ENCODE data around the gene ZNF641. TPM values are rescaled to one million over a fixed set of nuclear protein-coding genes. Genes with fewer than 3 reads are reported as not detected.

ZNF641 gene
- total RNA-seq, result 1 to 10 TPM; 5.6 to 6.2 TPM

DNA sequence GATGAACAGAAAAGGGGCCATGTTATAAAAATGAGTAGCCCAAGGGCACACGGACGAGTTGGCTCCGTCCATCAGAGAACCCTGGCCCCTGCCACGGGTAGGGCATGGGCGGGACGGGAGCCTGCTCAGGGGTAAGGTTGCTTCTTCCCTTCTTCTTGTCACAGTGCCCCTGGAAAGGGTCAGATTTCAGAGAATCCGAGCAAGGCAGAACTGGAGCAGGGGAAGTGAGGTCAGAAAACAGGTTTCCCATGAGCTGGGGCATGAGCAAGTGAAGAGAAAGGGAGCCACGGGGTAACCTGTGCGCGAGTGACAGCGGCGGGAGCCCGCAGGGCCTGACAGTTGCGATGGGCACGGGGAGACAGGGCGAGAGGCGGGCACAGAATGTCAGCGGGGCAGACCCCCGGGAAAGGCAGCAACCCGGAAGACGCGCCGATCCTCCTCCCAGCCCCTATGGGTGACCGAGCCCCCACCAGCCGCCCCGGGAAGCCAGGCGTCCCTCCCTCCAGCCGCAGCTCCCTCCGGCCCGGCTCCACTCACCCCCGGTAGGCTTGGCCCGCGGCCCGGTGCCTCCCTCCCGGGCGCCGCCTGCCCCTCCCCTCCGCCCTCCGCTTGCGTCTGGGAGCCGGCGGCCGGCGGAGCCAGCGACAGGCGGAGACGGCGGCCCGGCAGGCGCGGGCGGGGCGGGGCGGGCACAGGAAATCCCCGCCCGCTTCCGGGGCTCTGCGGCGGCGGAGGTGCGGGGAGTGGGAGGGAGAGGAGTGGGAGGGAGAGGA is at the start of gene ZNF641:
Gene ZNF641 (minus strand): TSS at position 671 of the 773 bp plus-strand sequence. CDS start 2,829 bp downstream, outside the sequence.
- Mint-ChIP-seq H3K27me3 (no peaks in the 10 kb centered on the region), H3K4me3 (peak within 1 kb of the TSS; percentile 94), H3K4me1 (peaks cover 28% of the 10 kb centered on the region), H3K9me3 (ENCODE audit: low read depth) (no peaks in the 10 kb centered on the region), H3K27ac (peak within 1 kb of the TSS; percentile 87), H3K36me3 (ENCODE audit: low read depth) (peaks cover 24% of the 10 kb centered on the region)
- DNase-seq (peak; percentile 84), ATAC-seq (peak; percentile 91)
- ChIA-PET POLR2A (no interaction called here), CTCF (interaction anchor here (0.8 to 1.2 kb wide), 3 partner anchors 153 to 368 kb away, joined by 3 to 4 read pairs (median 3); no protein-coding TSS in a partner anchor)
- intact Hi-C loops (cut with DNase I, micrococcal nuclease), result loop anchor here (2.0 to 5.0 kb wide), 2 partner anchors 152 to 153 kb away; no protein-coding TSS in a partner anchor

DNA sequence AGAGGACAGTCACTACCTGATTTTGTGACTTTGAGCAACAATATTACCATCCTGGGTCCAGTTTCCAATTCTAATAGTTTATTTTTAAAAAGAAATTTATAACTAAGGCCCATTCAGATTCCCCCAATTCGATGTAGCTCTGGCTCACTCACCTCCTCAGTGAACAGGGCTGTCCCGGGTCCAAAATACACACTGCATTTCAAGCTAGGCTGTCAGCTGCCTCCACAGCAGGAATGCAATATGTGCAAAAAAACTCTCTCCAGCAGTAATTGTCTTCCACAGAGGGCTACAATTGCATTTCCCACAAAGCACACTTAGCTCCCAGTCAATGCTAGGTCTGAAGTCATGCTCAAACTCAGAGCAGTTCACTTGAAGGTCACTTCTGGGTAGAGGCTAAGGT is 39.3 kb upstream of the ZNF641 start:
- ATAC-seq (no peak), DNase-seq (no peak)
- H3K27ac Mint-ChIP-seq, result no peak overlapping the region
- POLR2A ChIA-PET, result no interaction called here
- intact Hi-C loops (cut with DNase I, micrococcal nuclease), result no loop called here
- CTCF ChIA-PET, result interaction anchor here (0.7 to 1.0 kb wide), 3 partner anchors 10 to 296 kb away, joined by 3 to 4 read pairs (median 3); no protein-coding TSS in a partner anchor
- no peak overlapping the region for H3K4me3 Mint-ChIP-seq
- H3K9me3 Mint-ChIP-seq (ENCODE audit: low read depth), result no peaks in the 10 kb centered on the region
- H3K27me3 Mint-ChIP-seq, result peaks cover 17% of the 10 kb centered on the region
- no peaks in the 10 kb centered on the region for H3K36me3 Mint-ChIP-seq (ENCODE audit: low read depth)
- no peaks in the 10 kb centered on the region for H3K4me1 Mint-ChIP-seq

DNA sequence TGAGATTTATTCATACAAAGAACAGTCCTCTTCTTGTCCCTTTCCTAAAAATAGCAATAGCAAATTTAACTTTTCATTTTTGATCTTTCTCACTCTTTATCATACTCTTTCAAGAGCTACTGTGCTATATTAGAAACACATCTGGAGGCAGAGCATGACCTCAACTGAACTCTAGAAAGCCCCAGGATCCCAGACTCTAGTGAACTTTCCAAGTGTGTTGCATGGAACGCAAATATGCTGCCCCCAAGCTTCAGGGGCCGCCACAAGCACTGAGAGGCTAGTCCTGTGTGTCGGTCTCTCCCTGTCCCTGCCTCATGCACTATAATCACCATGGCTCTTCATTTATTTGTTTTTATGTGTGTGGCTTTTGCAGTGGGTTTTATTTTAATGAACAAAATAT is 38.7 kb upstream of the ZNF641 start:
- CTCF ChIA-PET, result interaction anchor here (0.7 to 1.0 kb wide), 2 partner anchors 10 to 186 kb away, joined by 3 to 4 read pairs; no protein-coding TSS in a partner anchor
- DNase-seq, result no peak
- no peaks in the 10 kb centered on the region for H3K9me3 Mint-ChIP-seq (ENCODE audit: low read depth)
- no peak for ATAC-seq
- H3K36me3 Mint-ChIP-seq (ENCODE audit: low read depth), result no peaks in the 10 kb centered on the region
- no peak overlapping the region for H3K4me3 Mint-ChIP-seq
- no peaks in the 10 kb centered on the region for H3K4me1 Mint-ChIP-seq
- POLR2A ChIA-PET, result no interaction called here
- no peak overlapping the region for H3K27ac Mint-ChIP-seq
- H3K27me3 Mint-ChIP-seq, result peaks cover 15% of the 10 kb centered on the region
- intact Hi-C loops (cut with DNase I, micrococcal nuclease), result no loop called here

DNA sequence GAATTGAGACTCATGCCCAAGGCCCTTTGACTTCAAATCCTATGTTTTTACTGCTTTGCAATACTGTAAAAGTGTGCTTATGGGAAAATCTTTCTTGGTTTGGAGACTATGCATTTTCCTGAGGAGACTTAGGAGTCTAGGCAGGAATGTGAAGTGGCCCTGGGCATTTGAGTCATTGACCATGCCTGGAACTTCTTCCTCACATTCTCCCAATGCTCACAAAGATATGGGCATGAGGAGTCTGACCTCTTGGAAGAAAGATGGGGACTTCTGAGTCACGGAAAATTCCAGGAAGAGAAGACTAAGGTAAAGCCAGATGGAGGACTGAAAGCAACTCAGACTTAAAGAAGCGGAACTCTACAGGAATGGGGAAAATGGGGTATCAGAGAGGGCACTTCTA is 38.2 kb upstream of the ZNF641 start:
- Mint-ChIP-seq H3K36me3 (ENCODE audit: low read depth) (no peaks in the 10 kb centered on the region), H3K9me3 (ENCODE audit: low read depth) (no peaks in the 10 kb centered on the region), H3K27ac (no peak overlapping the region), H3K4me1 (no peaks in the 10 kb centered on the region), H3K4me3 (no peak overlapping the region), H3K27me3 (peaks cover 15% of the 10 kb centered on the region)
- ChIA-PET POLR2A (no interaction called here), CTCF (interaction anchor here (1.0 kb wide), 1 partner anchor 9 kb away, joined by 3 read pairs; no protein-coding TSS in a partner anchor)
- ATAC-seq, result no peak
- DNase-seq, result no peak
- intact Hi-C loops (cut with DNase I, micrococcal nuclease), result no loop called here

DNA sequence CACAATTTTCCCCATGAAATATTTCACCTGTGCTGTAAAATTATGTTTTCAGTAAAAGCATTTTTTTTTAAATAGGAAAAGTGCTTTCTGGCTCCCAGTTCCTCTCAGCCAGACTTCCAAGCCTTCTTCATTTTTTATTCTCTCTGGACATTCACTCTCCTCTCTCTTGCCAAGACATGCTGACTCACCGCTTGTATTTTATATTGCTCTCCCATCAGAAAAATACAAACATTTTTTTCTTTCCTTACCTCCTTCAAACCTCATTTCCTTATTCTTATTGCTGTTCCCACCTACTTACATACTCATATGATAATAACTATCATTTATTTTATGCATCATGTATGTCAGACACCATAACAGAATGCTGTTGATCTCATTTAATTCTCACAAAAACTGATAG is 37.7 kb upstream of the ZNF641 start:
- no peaks in the 10 kb centered on the region for H3K36me3 Mint-ChIP-seq (ENCODE audit: low read depth)
- H3K9me3 Mint-ChIP-seq (ENCODE audit: low read depth), result no peaks in the 10 kb centered on the region
- POLR2A ChIA-PET, result no interaction called here
- H3K4me1 Mint-ChIP-seq, result no peaks in the 10 kb centered on the region
- ATAC-seq, result no peak
- no peak overlapping the region for H3K4me3 Mint-ChIP-seq
- CTCF ChIA-PET, result no interaction called here
- intact Hi-C loops (cut with DNase I, micrococcal nuclease), result no loop called here
- peaks cover 15% of the 10 kb centered on the region for H3K27me3 Mint-ChIP-seq
- no peak overlapping the region for H3K27ac Mint-ChIP-seq
- DNase-seq, result no peak

DNA sequence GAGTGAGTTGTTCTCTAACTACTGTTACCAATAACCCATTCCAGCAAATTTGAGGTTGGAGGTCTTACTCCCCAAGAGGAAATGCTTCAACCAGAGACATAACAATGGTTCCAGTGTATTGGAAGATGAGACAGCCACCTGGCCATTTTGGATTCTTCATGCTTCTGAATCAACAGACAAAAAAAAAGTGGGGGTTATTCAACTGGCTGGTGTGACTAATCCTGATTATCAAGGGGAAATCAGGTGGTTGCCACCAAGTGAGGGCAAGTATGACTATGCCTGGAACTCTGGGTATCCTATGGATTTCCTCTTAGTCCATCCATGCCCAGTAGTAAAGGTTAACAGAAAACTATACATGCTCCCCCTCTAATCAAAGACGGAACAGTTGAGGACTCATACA is 29.9 kb upstream of the ZNF641 start:
- Mint-ChIP-seq H3K27me3 (peaks cover 8% of the 10 kb centered on the region), H3K4me1 (no peaks in the 10 kb centered on the region), H3K9me3 (ENCODE audit: low read depth) (no peaks in the 10 kb centered on the region), H3K4me3 (no peak overlapping the region), H3K36me3 (ENCODE audit: low read depth) (no peaks in the 10 kb centered on the region), H3K27ac (no peak overlapping the region)
- intact Hi-C loops (cut with DNase I, micrococcal nuclease), result no loop called here
- POLR2A ChIA-PET, result no interaction called here
- no peak for DNase-seq
- ATAC-seq, result no peak
- CTCF ChIA-PET, result no interaction called here

DNA sequence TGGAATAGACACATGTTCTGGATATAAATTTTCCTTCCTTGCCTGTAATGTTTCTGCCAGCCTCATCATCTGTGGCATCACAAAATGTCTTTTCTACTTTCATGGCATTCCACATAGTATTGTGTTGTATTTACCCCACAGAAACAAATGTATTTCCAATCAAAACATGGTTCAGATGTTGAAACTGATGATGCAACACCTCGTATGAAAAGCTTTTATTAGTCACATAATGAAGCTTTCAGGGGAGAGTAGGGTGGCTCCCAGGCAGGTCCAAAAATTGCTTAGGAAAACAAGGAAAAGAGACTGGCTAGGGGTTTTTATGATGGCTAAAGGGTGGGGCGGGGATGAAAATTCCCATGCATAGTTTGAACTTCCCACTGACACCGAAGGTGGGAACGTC is 29.1 kb upstream of the ZNF641 start:
- intact Hi-C loops (cut with DNase I, micrococcal nuclease), result no loop called here
- no peak overlapping the region for H3K4me3 Mint-ChIP-seq
- H3K4me1 Mint-ChIP-seq, result no peaks in the 10 kb centered on the region
- no peak overlapping the region for H3K27ac Mint-ChIP-seq
- CTCF ChIA-PET, result interaction anchor here (0.9 kb wide), 1 partner anchor 10 kb away, joined by 3 read pairs; no protein-coding TSS in a partner anchor
- H3K9me3 Mint-ChIP-seq (ENCODE audit: low read depth), result no peaks in the 10 kb centered on the region
- POLR2A ChIA-PET, result no interaction called here
- no peaks in the 10 kb centered on the region for H3K36me3 Mint-ChIP-seq (ENCODE audit: low read depth)
- DNase-seq (no peak), ATAC-seq (no peak)
- peaks cover 3% of the 10 kb centered on the region for H3K27me3 Mint-ChIP-seq

DNA sequence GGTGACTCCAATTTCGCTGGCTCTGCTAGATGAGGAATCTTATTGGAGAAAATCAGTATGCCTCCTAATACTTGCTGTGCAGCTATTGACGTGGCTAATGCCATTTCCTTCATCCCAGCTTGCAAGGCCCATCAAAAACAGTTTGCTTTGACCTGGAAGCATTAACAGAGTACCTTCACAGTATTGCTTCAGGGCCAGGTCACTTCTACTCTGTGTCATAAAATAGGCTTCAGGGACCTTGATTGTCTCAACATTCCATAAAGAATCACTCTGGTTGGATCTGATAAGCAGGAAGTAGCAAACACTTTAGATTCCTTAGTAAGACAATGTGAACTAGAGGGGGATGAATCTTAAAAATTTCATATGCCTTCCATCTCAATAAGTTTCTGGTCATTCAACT is 26.9 kb upstream of the ZNF641 start:
- Mint-ChIP-seq H3K4me3 (no peak overlapping the region), H3K9me3 (ENCODE audit: low read depth) (no peaks in the 10 kb centered on the region), H3K27me3 (peaks cover 3% of the 10 kb centered on the region), H3K36me3 (ENCODE audit: low read depth) (no peaks in the 10 kb centered on the region), H3K27ac (no peak overlapping the region), H3K4me1 (no peaks in the 10 kb centered on the region)
- POLR2A ChIA-PET, result no interaction called here
- CTCF ChIA-PET, result interaction anchor here (0.9 to 1.1 kb wide), 2 partner anchors 38 to 241 kb away, joined by 3 read pairs; no protein-coding TSS in a partner anchor
- DNase-seq, result no peak
- intact Hi-C loops (cut with DNase I, micrococcal nuclease), result no loop called here
- ATAC-seq, result no peak

DNA sequence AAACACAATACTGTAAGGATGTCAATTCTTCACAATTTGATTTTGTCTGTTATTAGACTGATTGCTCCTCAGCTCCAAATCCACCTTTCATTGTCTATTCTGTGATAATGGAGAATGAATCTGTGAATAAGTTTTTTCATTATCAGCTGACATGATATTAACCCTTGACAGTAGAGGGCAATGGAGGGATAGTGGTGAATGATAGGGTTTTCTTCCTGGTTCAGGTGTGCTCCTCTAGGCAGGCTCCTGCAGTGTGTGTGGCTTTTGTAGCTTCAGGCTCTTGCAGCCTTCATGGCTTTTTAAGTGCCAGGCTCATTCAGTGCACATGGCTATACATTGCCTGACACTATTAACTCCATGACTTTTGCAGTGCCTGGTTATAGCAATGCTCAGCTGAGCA is 23.4 kb upstream of the ZNF641 start:
- CTCF ChIA-PET, result no interaction called here
- H3K9me3 Mint-ChIP-seq (ENCODE audit: low read depth), result no peaks in the 10 kb centered on the region

DNA sequence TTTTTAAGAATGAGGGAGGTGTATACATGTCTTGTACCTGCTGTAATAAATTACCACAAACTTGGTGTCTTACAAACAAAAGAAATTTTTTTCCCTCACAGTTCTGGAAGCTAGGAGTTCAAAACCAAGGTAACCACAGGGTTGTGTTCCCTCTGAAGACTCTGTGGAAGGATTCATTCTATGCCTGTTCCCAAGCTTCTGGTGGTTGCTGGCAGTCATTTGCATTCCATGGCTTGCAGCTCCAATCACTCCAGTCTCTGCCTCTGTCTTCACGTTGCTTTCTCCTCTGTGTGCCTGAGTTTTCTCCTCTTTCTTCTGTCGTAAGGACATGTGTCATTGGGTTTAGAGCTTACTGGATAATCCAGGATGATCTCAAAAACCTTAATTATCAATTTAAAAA is 15.4 kb upstream of the ZNF641 start:
- CTCF ChIA-PET, result interaction anchor here (0.6 to 1.2 kb wide), 3 partner anchors 9 to 1688 kb away, joined by 3 read pairs; no protein-coding TSS in a partner anchor
- no peak for ATAC-seq
- no peaks in the 10 kb centered on the region for H3K9me3 Mint-ChIP-seq (ENCODE audit: low read depth)
- no peak overlapping the region for H3K27ac Mint-ChIP-seq
- intact Hi-C loops (cut with DNase I, micrococcal nuclease), result no loop called here
- H3K36me3 Mint-ChIP-seq (ENCODE audit: low read depth), result no peaks in the 10 kb centered on the region
- no peak for DNase-seq
- no peak overlapping the region for H3K4me3 Mint-ChIP-seq
- POLR2A ChIA-PET, result no interaction called here
- H3K4me1 Mint-ChIP-seq, result peaks cover 10% of the 10 kb centered on the region
- H3K27me3 Mint-ChIP-seq, result peaks cover 3% of the 10 kb centered on the region

More for the DNA sequence above, 23.4 kb upstream of the ZNF641 start:
- Mint-ChIP-seq H3K4me3 (no peak overlapping the region), H3K27ac (no peak overlapping the region), H3K36me3 (ENCODE audit: low read depth) (no peaks in the 10 kb centered on the region), H3K27me3 (no peaks in the 10 kb centered on the region), H3K4me1 (no peaks in the 10 kb centered on the region)
- DNase-seq, result no peak
- intact Hi-C loops (cut with DNase I, micrococcal nuclease), result no loop called here
- no peak for ATAC-seq
- POLR2A ChIA-PET, result no interaction called here

DNA sequence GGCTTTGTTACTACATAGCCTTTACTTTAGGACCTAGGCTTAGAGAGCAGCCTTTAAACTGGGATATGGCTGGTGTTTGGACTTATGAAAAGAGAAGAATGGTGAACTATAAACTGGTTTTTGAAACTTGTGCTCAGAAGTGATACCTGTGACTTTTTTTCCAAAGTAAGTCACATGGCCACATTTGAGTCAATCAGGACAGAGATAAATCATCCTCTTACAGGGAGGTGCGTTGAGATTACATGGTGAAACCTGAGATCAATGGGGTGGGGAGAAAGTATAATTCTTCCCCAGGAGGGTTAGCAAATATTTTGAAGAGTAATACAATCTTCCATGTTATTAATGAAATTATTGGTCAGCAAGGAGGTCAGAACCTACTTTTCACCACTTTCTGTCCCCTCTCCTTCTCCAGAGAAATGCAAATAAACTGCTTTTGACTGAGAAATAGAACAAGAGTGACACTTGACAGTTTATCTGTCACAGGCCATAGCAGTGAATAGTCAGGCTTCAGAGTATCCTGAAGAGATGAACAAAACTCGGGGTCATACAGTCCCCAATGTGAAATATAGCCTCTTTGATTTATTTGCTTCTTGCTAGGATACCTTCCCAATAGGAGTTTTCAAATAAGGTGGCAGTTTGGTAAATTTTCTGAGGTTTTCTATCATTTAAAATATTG is 11.1 kb upstream of the ZNF641 start:
- Mint-ChIP-seq H3K36me3 (ENCODE audit: low read depth) (no peaks in the 10 kb centered on the region), H3K4me3 (no peak overlapping the region), H3K27ac (no peak overlapping the region), H3K4me1 (peaks cover 13% of the 10 kb centered on the region), H3K27me3 (peaks cover 3% of the 10 kb centered on the region), H3K9me3 (ENCODE audit: low read depth) (no peaks in the 10 kb centered on the region)
- DNase-seq, result no peak
- intact Hi-C loops (cut with DNase I, micrococcal nuclease), result no loop called here
- ChIA-PET CTCF (no interaction called here), POLR2A (no interaction called here)
- ATAC-seq, result peak; percentile 58
